Measurements from ENCODE around the gene DOCK8.

Gene DOCK8

GRCh38 chr9:292915-293314 is 78.2 kb downstream of the DOCK8 start:
- in situ Hi-C loops (cut with HindIII; ENCODE audit: low pct_ligation_motif_present, low sequenced_read_pairs), result no loop called here
- Histone ChIP-seq H3K27me3 (replicated peaks) (no peaks in the 10 kb centered on the region), H3K36me3 (replicated peaks) (no peaks in the 10 kb centered on the region)

GRCh38 chr9:295576-295975 is 80.9 kb downstream of the DOCK8 start:
- in situ Hi-C loops (cut with HindIII; ENCODE audit: low pct_ligation_motif_present, low sequenced_read_pairs), result no loop called here
- no peaks in the 10 kb centered on the region for H3K36me3 ChIP-seq (replicated peaks)

More at GRCh38 chr9:292915-293314, 78.2 kb downstream of the DOCK8 start:
- DNase-seq, result no peak
- Histone ChIP-seq H3K27ac (no peak overlapping the region), H3K4me3 (ENCODE audit: low read depth, low read length) (no peak overlapping the region)
- TF ChIP-seq CTCF (IDR thresholded peaks at IDR 0.05; ENCODE audit: low read depth, low read length, missing control alignments), result no peak

GRCh38 chr9:296411-296810 is 81.7 kb downstream of the DOCK8 start:
- H3K27ac ChIP-seq, result no peak overlapping the region
- no peaks in the 10 kb centered on the region for H3K36me3 ChIP-seq (replicated peaks)

More at GRCh38 chr9:295576-295975, 80.9 kb downstream of the DOCK8 start:
- no peak for DNase-seq
- Histone ChIP-seq H3K4me3 (ENCODE audit: low read depth, low read length) (no peak overlapping the region), H3K27me3 (replicated peaks) (no peaks in the 10 kb centered on the region), H3K27ac (no peak overlapping the region)
- no peak for TF ChIP-seq CTCF (IDR thresholded peaks at IDR 0.05; ENCODE audit: low read depth, low read length, missing control alignments)

GRCh38 chr9:297104-297972 is 82.7 kb downstream of the DOCK8 start:
- Histone ChIP-seq H3K27ac (no peak overlapping the region), H3K36me3 (replicated peaks) (no peaks in the 10 kb centered on the region)

More at GRCh38 chr9:296411-296810, 81.7 kb downstream of the DOCK8 start:
- no peak for DNase-seq
- Histone ChIP-seq H3K4me3 (ENCODE audit: low read depth, low read length) (no peak overlapping the region), H3K27me3 (replicated peaks) (no peaks in the 10 kb centered on the region)
- in situ Hi-C loops (cut with HindIII; ENCODE audit: low pct_ligation_motif_present, low sequenced_read_pairs), result no loop called here
- no peak for TF ChIP-seq CTCF (IDR thresholded peaks at IDR 0.05; ENCODE audit: low read depth, low read length, missing control alignments)

GRCh38 chr9:303502-303901 is 88.8 kb downstream of the DOCK8 start:
- Histone ChIP-seq H3K36me3 (replicated peaks) (no peaks in the 10 kb centered on the region), H3K4me3 (ENCODE audit: low read depth, low read length) (no peak overlapping the region), H3K27ac (no peak overlapping the region), H3K27me3 (replicated peaks) (no peaks in the 10 kb centered on the region)
- in situ Hi-C loops (cut with HindIII; ENCODE audit: low pct_ligation_motif_present, low sequenced_read_pairs), result no loop called here
- DNase-seq, result no peak
- TF ChIP-seq CTCF (IDR thresholded peaks at IDR 0.05; ENCODE audit: low read depth, low read length, missing control alignments), result no peak

More at GRCh38 chr9:297104-297972, 82.7 kb downstream of the DOCK8 start:
- Histone ChIP-seq H3K4me3 (ENCODE audit: low read depth, low read length) (no peak overlapping the region), H3K27me3 (replicated peaks) (no peaks in the 10 kb centered on the region)
- no peak for DNase-seq
- in situ Hi-C loops (cut with HindIII; ENCODE audit: low pct_ligation_motif_present, low sequenced_read_pairs), result no loop called here
- TF ChIP-seq CTCF (IDR thresholded peaks at IDR 0.05; ENCODE audit: low read depth, low read length, missing control alignments), result no peak

All from brain microvascular endothelial cell (primary cell).